ENCODE measurements around the gene TSSK2. TPM values are rescaled to one million over a fixed set of nuclear protein-coding genes. Genes with fewer than 3 reads are reported as not detected.

TSSK2 gene
- polyA plus RNA-seq, 1 donor (not counting 4 experiments of a cell fraction or from before 2014, with no cell fraction given), result not detected

DNA sequence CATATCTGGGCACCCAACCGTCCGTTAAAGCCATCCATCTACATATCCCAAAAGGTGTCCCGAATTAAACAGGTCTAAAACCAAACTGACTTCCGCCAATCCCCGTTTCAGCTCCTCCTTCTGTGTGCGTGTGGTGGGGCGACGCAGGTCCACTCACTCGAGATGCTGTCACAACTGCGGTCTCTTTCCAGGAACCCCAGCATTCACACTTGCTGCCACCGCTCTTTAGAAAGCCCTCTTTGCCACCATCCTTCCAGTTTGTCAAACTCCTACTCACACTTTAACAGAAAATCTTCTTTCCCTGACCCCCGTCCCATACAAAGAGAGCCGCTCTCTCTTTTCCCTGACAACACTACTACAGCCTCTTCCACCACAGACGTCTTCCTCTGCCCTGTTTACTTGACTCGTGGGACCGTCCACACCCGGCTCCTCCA lies 12.9 kb downstream of the TSSK2 start:
- dilution Hi-C loops (cut with MboI; ENCODE audit: extremely low pct_ligation_motif_present, low sequenced_read_pairs), result no loop called here
- DNase-seq (ENCODE audit: low read depth, low spot score) (no peak), FAIRE-seq (no peak)
- Histone ChIP-seq H3K27ac (ENCODE audit: control insufficient read depth, insufficient read depth, low read length) (peak overlapping the region; percentile 45), H3K4me3 (ENCODE audit: control insufficient read depth in 2 of 3, extremely low read depth in 1 of 3, insufficient read depth in 2 of 3, low read depth in 1 of 3, low read length in 3 of 3) (peak overlapping the region; percentile 76 to 88 (median 86)), H3K79me2 (ENCODE audit: control insufficient read depth, insufficient read depth, low read length) (peaks cover 20% of the 10 kb centered on the region), H3K4me2 (ENCODE audit: control insufficient read depth, extremely low read depth, insufficient read depth, low read depth, low read length) (peak overlapping the region; percentile 72), H3K9ac (ENCODE audit: control insufficient read depth, extremely low read depth, insufficient read depth, low read length) (peak overlapping the region; percentile 81), H3K4me1 (ENCODE audit: control insufficient read depth, extremely low read depth, insufficient read depth, low read length) (peaks cover 6% of the 10 kb centered on the region), H4K20me1 (ENCODE audit: control insufficient read depth, extremely low read depth, insufficient read depth, low read length) (no peaks in the 10 kb centered on the region), H3K9me1 (ENCODE audit: control insufficient read depth, extremely low read depth, insufficient read depth, low read length) (no peaks in the 10 kb centered on the region), H3K27me3 (ENCODE audit: control insufficient read depth, extremely low read depth, insufficient read depth, low read length) (peaks cover 15% of the 10 kb centered on the region), H3K36me3 (ENCODE audit: control insufficient read depth in 2 of 2, extremely low read depth in 1 of 2, insufficient read depth in 2 of 2, low read length in 2 of 2) (peaks cover 14 to 17% of the 10 kb centered on the region in 2 experiments), H2AFZ (ENCODE audit: control insufficient read depth, low read length) (peak overlapping the region; percentile 85), H3K9me3 (ENCODE audit: control insufficient read depth, low read depth, low read length) (no peaks in the 10 kb centered on the region)
- TF ChIP-seq EZH2 (IDR thresholded peaks at IDR 0.05; ENCODE audit: low read length), result no peak
- TF ChIP-seq, protein P1, sequence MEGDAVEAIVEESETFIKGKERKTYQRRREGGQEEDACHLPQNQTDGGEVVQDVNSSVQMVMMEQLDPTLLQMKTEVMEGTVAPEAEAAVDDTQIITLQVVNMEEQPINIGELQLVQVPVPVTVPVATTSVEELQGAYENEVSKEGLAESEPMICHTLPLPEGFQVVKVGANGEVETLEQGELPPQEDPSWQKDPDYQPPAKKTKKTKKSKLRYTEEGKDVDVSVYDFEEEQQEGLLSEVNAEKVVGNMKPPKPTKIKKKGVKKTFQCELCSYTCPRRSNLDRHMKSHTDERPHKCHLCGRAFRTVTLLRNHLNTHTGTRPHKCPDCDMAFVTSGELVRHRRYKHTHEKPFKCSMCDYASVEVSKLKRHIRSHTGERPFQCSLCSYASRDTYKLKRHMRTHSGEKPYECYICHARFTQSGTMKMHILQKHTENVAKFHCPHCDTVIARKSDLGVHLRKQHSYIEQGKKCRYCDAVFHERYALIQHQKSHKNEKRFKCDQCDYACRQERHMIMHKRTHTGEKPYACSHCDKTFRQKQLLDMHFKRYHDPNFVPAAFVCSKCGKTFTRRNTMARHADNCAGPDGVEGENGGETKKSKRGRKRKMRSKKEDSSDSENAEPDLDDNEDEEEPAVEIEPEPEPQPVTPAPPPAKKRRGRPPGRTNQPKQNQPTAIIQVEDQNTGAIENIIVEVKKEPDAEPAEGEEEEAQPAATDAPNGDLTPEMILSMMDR (optimal IDR thresholded peaks at IDR 0.05 in 1 of 3, IDR thresholded peaks at IDR 0.05 in 1 of 3, conservative IDR thresholded peaks at IDR 0.05 in 1 of 3; ENCODE audit: extremely low read depth in 1 of 3, insufficient read depth in 2 of 3, low read length in 3 of 3), result no peak

DNA sequence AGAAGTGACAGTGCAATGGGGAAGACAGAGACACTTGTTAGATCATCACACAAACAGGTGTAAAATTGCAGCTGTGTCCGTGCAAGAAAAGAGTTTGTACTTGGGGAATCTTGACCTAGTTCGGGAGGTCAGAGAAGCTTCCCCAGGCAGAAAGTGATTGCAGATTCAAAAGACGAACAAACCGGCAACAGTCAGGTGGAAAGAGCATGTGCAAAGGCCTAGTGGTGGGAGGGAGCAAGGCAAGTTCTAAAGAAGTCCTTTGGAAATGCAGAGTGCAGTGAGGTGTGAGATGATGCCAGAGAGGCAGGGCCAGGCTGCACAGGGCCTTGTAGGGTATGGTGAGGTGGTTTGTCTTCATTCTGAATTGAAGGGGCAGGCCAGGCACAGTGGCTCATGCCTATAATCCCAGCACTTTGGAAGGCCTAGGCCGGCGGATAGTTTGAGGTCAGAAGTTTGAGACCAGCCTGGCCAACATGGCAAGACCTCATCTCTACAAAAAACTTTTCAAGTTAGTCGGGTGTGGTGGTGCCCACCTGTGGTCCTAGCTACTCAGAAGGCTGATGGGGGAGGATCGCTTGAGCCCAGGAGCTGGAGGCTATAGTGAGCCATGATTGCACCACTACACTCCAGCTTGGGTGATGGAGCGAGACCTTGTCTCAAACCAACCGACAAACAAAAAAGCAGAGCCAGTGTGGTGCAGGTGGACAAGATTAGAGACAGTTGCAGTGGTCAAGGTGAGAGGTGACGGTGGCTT lies 15.3 kb downstream of the TSSK2 start:
- FAIRE-seq, result no peak
- peaks cover 37% of the 10 kb centered on the region for H3K27me3 ChIP-seq (ENCODE audit: control insufficient read depth, extremely low read depth, insufficient read depth, low read length)

More for the DNA sequence above, 15.3 kb downstream of the TSSK2 start:
- Histone ChIP-seq H3K79me2 (ENCODE audit: control insufficient read depth, insufficient read depth, low read length) (peaks cover 20% of the 10 kb centered on the region), H3K4me1 (ENCODE audit: control insufficient read depth, extremely low read depth, insufficient read depth, low read length) (peaks cover 6% of the 10 kb centered on the region), H3K9me1 (ENCODE audit: control insufficient read depth, extremely low read depth, insufficient read depth, low read length) (no peaks in the 10 kb centered on the region), H3K9ac (ENCODE audit: control insufficient read depth, extremely low read depth, insufficient read depth, low read length) (no peak overlapping the region), H3K4me3 (ENCODE audit: control insufficient read depth in 2 of 3, extremely low read depth in 1 of 3, insufficient read depth in 2 of 3, low read depth in 1 of 3, low read length in 3 of 3) (no peak overlapping the region), H4K20me1 (ENCODE audit: control insufficient read depth, extremely low read depth, insufficient read depth, low read length) (no peaks in the 10 kb centered on the region), H3K9me3 (ENCODE audit: control insufficient read depth, low read depth, low read length) (no peaks in the 10 kb centered on the region), H2AFZ (ENCODE audit: control insufficient read depth, low read length) (no peak overlapping the region), H3K4me2 (ENCODE audit: control insufficient read depth, extremely low read depth, insufficient read depth, low read depth, low read length) (no peak overlapping the region), H3K27ac (ENCODE audit: control insufficient read depth, insufficient read depth, low read length) (no peak overlapping the region), H3K36me3 (ENCODE audit: control insufficient read depth in 2 of 2, extremely low read depth in 1 of 2, insufficient read depth in 2 of 2, low read length in 2 of 2) (peaks cover 0 to 6% of the 10 kb centered on the region in 2 experiments)
- dilution Hi-C loops (cut with MboI; ENCODE audit: extremely low pct_ligation_motif_present, low sequenced_read_pairs), result no loop called here
- TF ChIP-seq EZH2 (IDR thresholded peaks at IDR 0.05; ENCODE audit: low read length), result no peak
- TF ChIP-seq, protein P1 (optimal IDR thresholded peaks at IDR 0.05 in 1 of 3, IDR thresholded peaks at IDR 0.05 in 1 of 3, conservative IDR thresholded peaks at IDR 0.05 in 1 of 3; ENCODE audit: extremely low read depth in 1 of 3, insufficient read depth in 2 of 3, low read length in 3 of 3), result no peak
- no peak for DNase-seq (ENCODE audit: low read depth, low spot score)

All from keratinocyte (primary cell).